Pancreas (tissue), 10 donors: ENCODE measurements around the gene ZNF687. TPM values are rescaled to one million over a fixed set of nuclear protein-coding genes. Genes with fewer than 3 reads are reported as not detected.
"Not testable (repeated sequence)": the region's sequence is repeated elsewhere in the genome, so short reads cannot be mapped to it uniquely, and the experiment has no call there.

Experiments
- ATAC-seq, 4 donors: fragments of 200-7000 bp; cut with Tn5 transposase; one replicate each; pipeline versions ENCODE4 v1.8.0 to v1.9.1; 2020; ENCODE audit warnings: mild to moderate bottlenecking in 4 of 4, moderate library complexity in 4 of 4
- DNase-seq, 6 donors: peaks; one replicate each; pipeline ENCODE4 v3.0.0-alpha.2; 2020
- FAIRE-seq: peaks from 2 replicates; lab custom pipeline; 2012; peaks lifted over from hg19 to GRCh38; lab: Jason Lieb, UNC
- H3K27ac ChIP-seq, 4 donors: fragments of 200-600 bp; sonication (generic); 1 replicate in 3 of 4; 2 replicates in 1 of 4; pipeline versions ENCODE4 v1.5.0 to v1.8.0; 2020
- H3K27me3 ChIP-seq, 4 donors: fragments of 200-600 bp; one replicate each; pipeline ENCODE4 v1.8.0; 2021
- H3K36me3 ChIP-seq, 3 donors: fragments of 200-600 bp; sonication (generic) in 1 of 3; one replicate each; pipeline versions ENCODE4 v1.5.0 to v1.8.0; 2020 to 2021
- H3K4me1 ChIP-seq, 3 donors: fragments of 200-600 bp; one replicate each; pipeline ENCODE4 v1.8.0; 2021
- H3K4me3 ChIP-seq, 4 donors: fragments of 200-600 bp; sonication (generic) in 2 of 4; one replicate each; pipeline versions ENCODE4 v1.5.0 to v1.8.0; 2020 to 2021
- H3K9me3 ChIP-seq, 4 donors: fragments of 200-600 bp; one replicate each; pipeline ENCODE4 v1.8.0; 2021
- CTCF ChIP-seq, 4 donors: fragments of 200-600 bp; sonication (generic) in 3 of 4; IDR thresholded peaks; one replicate each; pipeline versions ENCODE4 v1.5.0 to v1.8.0; 2021; ENCODE audit warnings: antibody characterized with exemption in 4 of 4
- WGBS, 2 donors: extraction: QIAGEN DNeasy Blood & Tissue Kit; methylation state at CpG; one replicate each; pipeline ENCODE4 v1.1.7; 2013; 5-methylcytosine and 5-hydroxymethylcytosine counted together
- intact Hi-C, 3 donors: fragments of 100-400 bp; cut with DNase I; formaldehyde crosslinking; loops; one replicate each; pipeline versions ENCODE4 v1.11.1 to v1.14.2; 2022
- polyA plus RNA-seq, 2 donors: library from polyadenylated mRNA; stranded (reverse); fragments of 200-250 nt; gene quantifications; one replicate each; pipeline ENCODE4 v1.2.3, GENCODE V29; 2013
- total RNA-seq, 6 donors: library from RNA; stranded (reverse); fragmentation: NEBNext Ultra II Directional in 4 of 6; extraction: Animal tissue kit (Norgen Biotek cat#: 25700) in 4 of 6; gene quantifications; one replicate each; pipeline versions ENCODE4 v1.2.1 to v1.2.4, GENCODE V29; 2021 to 2023
- donor health status: healthy with polysubstance abuse.
- donor health status: DM: no; HTN: no; CAD: no; lungs with moderate emphysema.
- donor health status: DM: no; HTN: no; CAD: no.
- donor health status: control.
- donor health status: control.
- donor health status: Bipolar disorder and iron deficiency.
- donor health status: DM: yes; HTN: yes; CAD: no.
- donor health status: DM: no; HTN: no; CAD: no.
- donor health status: DM: no; HTN: no; CAD: no.
- donor health status: DM: yes; HTN: yes; CAD: no.

The ZNF687 gene
- total and polyA plus RNA-seq, 8 donors, result 9.8 to 23.4 (median 16.3) TPM

GRCh38 chr1:151266315-151266714 is 15.8 kb upstream of the ZNF687 start:
- 93 to 94% methylated on average over 3 of the region's 3 CpGs for WGBS, 2 donors
- FAIRE-seq, result no peak
- ATAC-seq, result no peak
- DNase-seq, result no peak
- no peak for TF ChIP-seq CTCF (IDR thresholded peaks at IDR 0.05)
- Histone ChIP-seq H3K4me3 (no peak overlapping the region), H3K4me1 (no peaks in the 10 kb centered on the region), H3K9me3 (no peaks in the 10 kb centered on the region), H3K27me3 (no peaks in the 10 kb centered on the region), H3K36me3 (peaks cover 0 to 33% (median 27%) of the 10 kb centered on the region in 3 donors), H3K27ac (no peak overlapping the region)
- intact Hi-C loops, result no loop called here

- H3K27ac ChIP-seq, result no peak overlapping the region
- H3K4me1 ChIP-seq, result no peaks in the 10 kb centered on the region
- intact Hi-C loops, result no loop called here
- no peaks in the 10 kb centered on the region for H3K27me3 ChIP-seq
- H3K9me3 ChIP-seq, result no peaks in the 10 kb centered on the region
- no peak for TF ChIP-seq CTCF (IDR thresholded peaks at IDR 0.05)
- no peak overlapping the region for H3K4me3 ChIP-seq
- 79 to 83% methylated on average over 8 of the region's 8 CpGs for WGBS, 2 donors
- DNase-seq (no peak), ATAC-seq (no peak), FAIRE-seq (no peak)
- H3K36me3 ChIP-seq, result peaks cover 0 to 33% (median 27%) of the 10 kb centered on the region in 3 donors
Measured at GRCh38 chr1:151266821-151267220, 15.3 kb upstream of the ZNF687 start.

- Histone ChIP-seq H3K9me3 (no peaks in the 10 kb centered on the region), H3K36me3 (peaks cover 0 to 27% (median 26%) of the 10 kb centered on the region in 3 donors), H3K4me1 (no peaks in the 10 kb centered on the region), H3K27ac (no peak overlapping the region), H3K4me3 (no peak overlapping the region), H3K27me3 (no peaks in the 10 kb centered on the region)
- TF ChIP-seq CTCF (IDR thresholded peaks at IDR 0.05), result no peak
- intact Hi-C loops, result no loop called here
- DNase-seq (no peak), FAIRE-seq (no peak), ATAC-seq (no peak)
- WGBS, 2 donors, result 75 to 77% methylated on average over 4 of the region's 4 CpGs
Measured at GRCh38 chr1:151267760-151268159, 14.3 kb upstream of the ZNF687 start.

GRCh38 chr1:151273924-151274466 is 8.1 kb upstream of the ZNF687 start:
- Histone ChIP-seq H3K27me3 (no peaks in the 10 kb centered on the region), H3K4me1 (no peaks in the 10 kb centered on the region), H3K36me3 (no peaks in the 10 kb centered on the region), H3K27ac (no peak overlapping the region), H3K9me3 (no peaks in the 10 kb centered on the region), H3K4me3 (no peak overlapping the region)
- no peak for TF ChIP-seq CTCF (IDR thresholded peaks at IDR 0.05)
- intact Hi-C loops, result no loop called here
- DNase-seq (no peak), FAIRE-seq (no peak), ATAC-seq (peak in 1 of 4 donors; percentile 66)
- WGBS, 2 donors, result 71 to 73% methylated on average over 3 of the region's 3 CpGs

- WGBS, 2 donors, result 86% methylated on average over 5 of the region's 5 CpGs
- ATAC-seq, result not testable (repeated sequence)
Measured at GRCh38 chr1:151275341-151275740, 6.8 kb upstream of the ZNF687 start.

More at GRCh38 chr1:151275341-151275740, 6.8 kb upstream of the ZNF687 start:
- DNase-seq, intact Hi-C loops, H3K4me3 ChIP-seq, FAIRE-seq, H3K27me3 ChIP-seq, H3K36me3 ChIP-seq, H3K9me3 ChIP-seq, H3K27ac ChIP-seq, H3K4me1 ChIP-seq: not testable (repeated sequence)
